Panc1 (cell line): ENCODE measurements around the gene CDC14B. TPM values are rescaled to one million over a fixed set of nuclear protein-coding genes. Genes with fewer than 3 reads are reported as not detected.

Experiments used
- ATAC-seq: fragments of 200-7000 bp; cut with Tn5 transposase; 2 replicates; pipeline ENCODE4 v1.9.1; 2020; ENCODE audit warnings: mild to moderate bottlenecking, moderate library complexity
- BruUV-seq: library from RNA; stranded (reverse); fragments of 400-500 nt; replicated peaks from 2 replicates; lab custom pipeline; 2021; lab: Mats Ljungman, UMichigan
- CTCF ChIA-PET: fragments of 300-600 bp; sonication (Branson Sonifier 250); formaldehyde crosslinking; loops from one replicate; lab custom pipeline; 2022; ENCODE audit warnings: antibody characterized with exemption; lab: Charles Lee
- POLR2A ChIA-PET: fragments of 300-600 bp; sonication (Branson Sonifier 250); formaldehyde crosslinking; loops from one replicate; lab custom pipeline; 2022; ENCODE audit warnings: antibody characterized with exemption; lab: Charles Lee
- DNase-seq: peaks from one replicate; pipeline ENCODE4 v3.0.0-alpha.2; 2010; ENCODE audit warnings: low read depth, low spot score
- H3K27ac ChIP-seq: 2 replicates; pipeline ENCODE4 v1.5.1; 2011; ENCODE audit warnings: mild to moderate bottlenecking, low read length, inconsistent platforms
- H3K27me3 ChIP-seq: fragments of 200-500 bp; sonication (Bioruptor generic); 2 replicates; pipeline ENCODE4 v1.6.0; 2014; ENCODE audit warnings: low read length, inconsistent platforms; ENCODE audit not compliant: control insufficient read depth, insufficient read depth
- H3K36me3 ChIP-seq: fragments of 200-500 bp; sonication (Bioruptor generic); 2 replicates; pipeline ENCODE4 v1.5.1; 2014; ENCODE audit warnings: inconsistent platforms, mild to moderate bottlenecking, low read length, moderate library complexity; ENCODE audit not compliant: control insufficient read depth, insufficient read depth
- H3K4me1 ChIP-seq: 2 replicates; pipeline ENCODE4 v1.5.1; 2011; ENCODE audit warnings: inconsistent platforms, mild to moderate bottlenecking, low read length, moderate library complexity; ENCODE audit not compliant: control insufficient read depth, insufficient read depth
- H3K4me3 ChIP-seq, 2 experiments: 2 replicates each; pipeline ENCODE4 v1.5.1; 2011 to 2012; ENCODE audit warnings: low read depth in 2 of 2, low read length in 2 of 2, mild to moderate bottlenecking in 2 of 2, inconsistent platforms in 1 of 2, moderate library complexity in 1 of 2
- H3K9me3 ChIP-seq: fragments of 200-500 bp; sonication (Bioruptor generic); 2 replicates; pipeline ENCODE4 v1.5.1; 2014; ENCODE audit warnings: low read depth, mild to moderate bottlenecking, inconsistent platforms, low read length, moderate library complexity; ENCODE audit not compliant: control insufficient read depth, insufficient read depth
- POLR2AphosphoS5 ChIP-seq: IDR thresholded peaks from 2 replicates; pipeline ENCODE4 v1.6.1; 2012; ENCODE audit warnings: mild to moderate bottlenecking, low read depth, low read length, moderate library complexity
- SIN3A ChIP-seq: IDR thresholded peaks from 2 replicates; pipeline ENCODE4 v1.6.1; 2012; ENCODE audit warnings: low read depth, mild to moderate bottlenecking, low read length, moderate library complexity, borderline replicate concordance; ENCODE audit not compliant: insufficient read depth
- TCF7L2 ChIP-seq: IDR thresholded peaks from 2 replicates; pipeline ENCODE4 v1.6.1; 2011; ENCODE audit warnings: mild to moderate bottlenecking, low read depth, low read length, inconsistent platforms
- in situ Hi-C: cut with HindIII; loops from 2 replicates; pipeline ENCODE4 v1.10.0; 2016; ENCODE audit warnings: low sequenced_read_pairs, low pct_unique_long_range_greater_than_20kb
- intact Hi-C: fragments of 100-400 bp; cut with micrococcal nuclease; formaldehyde crosslinking; loops from one replicate; pipeline ENCODE4 v1.10.0; 2022; ENCODE audit not compliant: unreplicated experiment
- total RNA-seq: library from RNA; stranded (reverse); gene quantifications from one replicate; pipeline ENCODE4 v1.2.1, GENCODE V29; 2021; ENCODE audit not compliant: unreplicated experiment
- TF ChIP-seq, protein P1 (sequence below), 2 experiments: IDR thresholded peaks; 2 replicates each; pipeline ENCODE4 v1.6.1; 2011 to 2012; ENCODE audit warnings: low read depth in 2 of 2, control low read depth in 1 of 2, low read length in 1 of 2, mild to moderate bottlenecking in 1 of 2, moderate library complexity in 1 of 2; ENCODE audit not compliant: insufficient read depth in 1 of 2
- TF ChIP-seq, protein P2 (sequence below): fragments of 450-650 bp; IDR thresholded peaks from 2 replicates; pipeline ENCODE4 v1.5.1; 2017; ENCODE audit warnings: mild to moderate bottlenecking

Gene CDC14B
- total RNA-seq, 1 experiment from 2014 or later: 11.8 TPM

DNA sequence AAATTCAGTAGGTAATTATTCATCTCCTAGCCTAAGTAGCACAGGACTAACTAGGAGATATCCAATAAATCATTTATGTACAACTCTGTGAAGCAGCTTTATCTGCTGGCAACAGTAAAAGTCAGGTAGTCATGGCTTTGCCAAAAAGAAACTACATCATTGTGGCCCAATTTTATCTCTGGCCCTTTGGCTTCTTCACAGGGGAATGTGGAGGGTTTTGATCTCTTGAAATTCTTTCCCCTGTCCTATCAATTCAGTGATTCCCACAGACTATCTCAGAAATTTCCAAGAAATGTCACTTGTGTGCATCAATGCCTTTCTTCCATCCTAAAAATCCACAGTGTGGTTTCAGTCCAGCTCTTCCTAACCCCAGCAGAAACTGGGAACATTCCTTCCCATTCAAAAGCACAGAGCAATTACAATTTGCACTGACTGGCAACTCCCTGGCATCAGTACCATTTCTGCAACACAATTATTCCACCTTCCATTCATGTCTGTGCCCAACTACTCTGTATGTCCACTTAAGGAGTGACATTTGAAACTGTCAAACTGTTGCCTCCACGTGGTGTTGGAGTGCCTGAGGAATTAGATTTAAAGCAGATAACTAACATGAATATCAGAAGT lies 6.6 kb downstream of the CDC14B start:
- TF ChIP-seq, protein P1, sequence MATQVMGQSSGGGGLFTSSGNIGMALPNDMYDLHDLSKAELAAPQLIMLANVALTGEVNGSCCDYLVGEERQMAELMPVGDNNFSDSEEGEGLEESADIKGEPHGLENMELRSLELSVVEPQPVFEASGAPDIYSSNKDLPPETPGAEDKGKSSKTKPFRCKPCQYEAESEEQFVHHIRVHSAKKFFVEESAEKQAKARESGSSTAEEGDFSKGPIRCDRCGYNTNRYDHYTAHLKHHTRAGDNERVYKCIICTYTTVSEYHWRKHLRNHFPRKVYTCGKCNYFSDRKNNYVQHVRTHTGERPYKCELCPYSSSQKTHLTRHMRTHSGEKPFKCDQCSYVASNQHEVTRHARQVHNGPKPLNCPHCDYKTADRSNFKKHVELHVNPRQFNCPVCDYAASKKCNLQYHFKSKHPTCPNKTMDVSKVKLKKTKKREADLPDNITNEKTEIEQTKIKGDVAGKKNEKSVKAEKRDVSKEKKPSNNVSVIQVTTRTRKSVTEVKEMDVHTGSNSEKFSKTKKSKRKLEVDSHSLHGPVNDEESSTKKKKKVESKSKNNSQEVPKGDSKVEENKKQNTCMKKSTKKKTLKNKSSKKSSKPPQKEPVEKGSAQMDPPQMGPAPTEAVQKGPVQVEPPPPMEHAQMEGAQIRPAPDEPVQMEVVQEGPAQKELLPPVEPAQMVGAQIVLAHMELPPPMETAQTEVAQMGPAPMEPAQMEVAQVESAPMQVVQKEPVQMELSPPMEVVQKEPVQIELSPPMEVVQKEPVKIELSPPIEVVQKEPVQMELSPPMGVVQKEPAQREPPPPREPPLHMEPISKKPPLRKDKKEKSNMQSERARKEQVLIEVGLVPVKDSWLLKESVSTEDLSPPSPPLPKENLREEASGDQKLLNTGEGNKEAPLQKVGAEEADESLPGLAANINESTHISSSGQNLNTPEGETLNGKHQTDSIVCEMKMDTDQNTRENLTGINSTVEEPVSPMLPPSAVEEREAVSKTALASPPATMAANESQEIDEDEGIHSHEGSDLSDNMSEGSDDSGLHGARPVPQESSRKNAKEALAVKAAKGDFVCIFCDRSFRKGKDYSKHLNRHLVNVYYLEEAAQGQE (IDR thresholded peaks at IDR 0.05; ENCODE audit: insufficient read depth in 1 of 2, low read depth in 2 of 2, low read length in 1 of 2): no peak
- TF ChIP-seq TCF7L2 (no peak), POLR2AphosphoS5 (no peak), SIN3A (no peak)
- TF ChIP-seq, protein P2, sequence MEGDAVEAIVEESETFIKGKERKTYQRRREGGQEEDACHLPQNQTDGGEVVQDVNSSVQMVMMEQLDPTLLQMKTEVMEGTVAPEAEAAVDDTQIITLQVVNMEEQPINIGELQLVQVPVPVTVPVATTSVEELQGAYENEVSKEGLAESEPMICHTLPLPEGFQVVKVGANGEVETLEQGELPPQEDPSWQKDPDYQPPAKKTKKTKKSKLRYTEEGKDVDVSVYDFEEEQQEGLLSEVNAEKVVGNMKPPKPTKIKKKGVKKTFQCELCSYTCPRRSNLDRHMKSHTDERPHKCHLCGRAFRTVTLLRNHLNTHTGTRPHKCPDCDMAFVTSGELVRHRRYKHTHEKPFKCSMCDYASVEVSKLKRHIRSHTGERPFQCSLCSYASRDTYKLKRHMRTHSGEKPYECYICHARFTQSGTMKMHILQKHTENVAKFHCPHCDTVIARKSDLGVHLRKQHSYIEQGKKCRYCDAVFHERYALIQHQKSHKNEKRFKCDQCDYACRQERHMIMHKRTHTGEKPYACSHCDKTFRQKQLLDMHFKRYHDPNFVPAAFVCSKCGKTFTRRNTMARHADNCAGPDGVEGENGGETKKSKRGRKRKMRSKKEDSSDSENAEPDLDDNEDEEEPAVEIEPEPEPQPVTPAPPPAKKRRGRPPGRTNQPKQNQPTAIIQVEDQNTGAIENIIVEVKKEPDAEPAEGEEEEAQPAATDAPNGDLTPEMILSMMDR: no peak
- BruUV-seq: no TSS peak
- Histone ChIP-seq H3K36me3 (no peaks in the 10 kb centered on the region), H3K4me1 (peaks cover 20% of the 10 kb centered on the region), H3K27ac (peak overlapping the region; percentile 61; the same call in 1 of the 2 replicates), H3K4me3 (no peak overlapping the region), H3K27me3 (no peaks in the 10 kb centered on the region), H3K9me3 (no peaks in the 10 kb centered on the region)
- ChIA-PET CTCF (no interaction called here), POLR2A (no interaction called here)
- DNase-seq (no peak), ATAC-seq (no peak)
- intact Hi-C loops: no loop called here
- in situ Hi-C loops: no loop called here

DNA sequence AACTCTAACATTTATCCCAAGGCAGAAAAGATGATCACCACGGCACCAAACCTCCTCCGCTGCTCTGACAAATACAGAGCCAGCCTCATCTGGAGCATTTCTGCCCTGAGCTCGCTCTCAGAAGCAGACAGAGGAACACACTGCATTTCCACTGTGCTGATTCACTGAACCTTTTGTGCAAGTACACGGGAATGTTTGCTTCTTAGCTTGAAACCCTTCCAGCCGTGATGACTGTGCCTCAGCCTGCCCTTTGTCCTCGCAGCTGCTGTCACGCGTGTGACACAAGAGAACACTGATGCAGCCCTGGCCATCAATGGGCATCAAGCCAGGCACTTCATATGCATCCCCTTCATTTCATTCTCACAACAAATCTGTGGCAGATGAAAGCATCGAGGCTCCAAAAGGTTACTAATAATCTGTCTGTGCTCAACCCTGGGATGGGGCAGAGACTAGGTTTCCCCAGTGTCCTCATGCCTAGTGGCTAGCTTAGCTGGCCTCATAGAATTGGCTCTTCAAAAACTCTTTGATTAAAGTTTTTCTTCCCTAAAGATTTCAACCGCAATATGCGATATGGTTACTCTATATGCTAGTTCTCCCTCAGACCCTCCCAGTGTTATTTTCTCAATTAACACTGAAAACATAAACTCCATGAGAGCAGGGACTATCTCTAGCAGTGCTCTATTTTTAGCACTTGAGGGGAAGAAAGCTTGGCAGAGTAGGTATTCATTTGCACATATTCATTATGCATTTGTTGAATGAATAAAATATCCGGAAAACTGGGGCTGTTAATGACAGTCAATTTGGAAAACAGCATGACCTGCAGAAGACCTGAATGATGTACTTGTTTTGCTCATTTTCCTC lies 7.3 kb downstream of the CDC14B start:
- CTCF ChIA-PET: no interaction called here
- no peaks in the 10 kb centered on the region for H3K36me3 ChIP-seq
- TF ChIP-seq, protein P1 (IDR thresholded peaks at IDR 0.05; ENCODE audit: insufficient read depth in 1 of 2, low read depth in 2 of 2, low read length in 1 of 2): no peak
- no peak for TF ChIP-seq POLR2AphosphoS5
- no peak for TF ChIP-seq TCF7L2
- TF ChIP-seq SIN3A: no peak
- TF ChIP-seq, protein P2: no peak
- H3K27me3 ChIP-seq: no peaks in the 10 kb centered on the region
- POLR2A ChIA-PET: no interaction called here
- no peaks in the 10 kb centered on the region for H3K9me3 ChIP-seq
- DNase-seq (no peak), ATAC-seq (peak; percentile 87)
- H3K4me1 ChIP-seq: peaks cover 20% of the 10 kb centered on the region
- intact Hi-C loops: no loop called here
- peak overlapping the region; percentile 15 to 44; a peak in 3 of 4 replicates for H3K4me3 ChIP-seq
- in situ Hi-C loops: no loop called here
- no TSS peak for BruUV-seq
- H3K27ac ChIP-seq: peak overlapping the region; percentile 61
